ENCODE measurements around the gene KBTBD8.
A peak's percentile ranks its signal among the peaks of the same experiment; 100 is the strongest.

The KBTBD8 gene

GRCh38 chr3:66998113-66998903, at the start of gene KBTBD8:
Gene KBTBD8, plus strand, starts transcription at chr3:66998307. Its CDS starts 49 bp downstream, at chr3:66998356.
- DNase-seq (ENCODE audit: low read depth, low spot score), result peak; percentile 96

- DNase-seq (ENCODE audit: low read depth, low spot score), result no peak
Observed at GRCh38 chr3:66948838-66949237, 49.3 kb upstream of the KBTBD8 start.

- no peak for DNase-seq (ENCODE audit: low read depth, low spot score)
Observed at GRCh38 chr3:66949898-66950297, 48.2 kb upstream of the KBTBD8 start.

- DNase-seq (ENCODE audit: low read depth, low spot score), result no peak
Observed at GRCh38 chr3:66952357-66952756, 45.8 kb upstream of the KBTBD8 start.

GRCh38 chr3:66953934-66954445, 44.1 kb upstream of the KBTBD8 start:
- DNase-seq (ENCODE audit: low read depth, low spot score), result no peak

GRCh38 chr3:66956742-66957141, 41.4 kb upstream of the KBTBD8 start:
- no peak for DNase-seq (ENCODE audit: low read depth, low spot score)

GRCh38 chr3:66957367-66957766, 40.7 kb upstream of the KBTBD8 start:
- no peak for DNase-seq (ENCODE audit: low read depth, low spot score)

GRCh38 chr3:66958067-66958466, 40.0 kb upstream of the KBTBD8 start:
- no peak for DNase-seq (ENCODE audit: low read depth, low spot score)

GRCh38 chr3:66962664-66963063, 35.4 kb upstream of the KBTBD8 start:
- DNase-seq (ENCODE audit: low read depth, low spot score), result no peak

- DNase-seq (ENCODE audit: low read depth, low spot score), result no peak
Observed at GRCh38 chr3:66971245-66971644, 26.9 kb upstream of the KBTBD8 start.

GRCh38 chr3:66971891-66972551, 26.1 kb upstream of the KBTBD8 start:
- DNase-seq (ENCODE audit: low read depth, low spot score), result peak; percentile 8

- DNase-seq (ENCODE audit: low read depth, low spot score), result no peak
Observed at GRCh38 chr3:66980791-66981190, 17.3 kb upstream of the KBTBD8 start.

- DNase-seq (ENCODE audit: low read depth, low spot score), result no peak
Observed at GRCh38 chr3:66983101-66983500, 15.0 kb upstream of the KBTBD8 start.

GRCh38 chr3:66985336-66985920, 12.7 kb upstream of the KBTBD8 start:
- no peak for DNase-seq (ENCODE audit: low read depth, low spot score)

- DNase-seq (ENCODE audit: low read depth, low spot score), result no peak
Observed at GRCh38 chr3:66986406-66986805, 11.7 kb upstream of the KBTBD8 start.

GRCh38 chr3:66989241-66989640, 8.9 kb upstream of the KBTBD8 start:
- no peak for DNase-seq (ENCODE audit: low read depth, low spot score)

GRCh38 chr3:66989860-66990696, 8.0 kb upstream of the KBTBD8 start:
- no peak for DNase-seq (ENCODE audit: low read depth, low spot score)

- DNase-seq (ENCODE audit: low read depth, low spot score), result no peak
Observed at GRCh38 chr3:66991459-66991858, 6.6 kb upstream of the KBTBD8 start.

- no peak for DNase-seq (ENCODE audit: low read depth, low spot score)
Observed at GRCh38 chr3:66993082-66993481, 5.0 kb upstream of the KBTBD8 start.

GRCh38 chr3:66994588-66994987, 3.5 kb upstream of the KBTBD8 start:
- DNase-seq (ENCODE audit: low read depth, low spot score), result no peak

GRCh38 chr3:66996696-66997095, 1.4 kb upstream of the KBTBD8 start:
- DNase-seq (ENCODE audit: low read depth, low spot score), result no peak

Measured in activated naive CD8-positive, alpha-beta T cell treated with anti-CD3 and anti-CD28 coated beads, Interleukin-2, amount 50 U/mL, for 16 hours (primary cell).